ENCODE results near the gene MXI1.
A peak's percentile ranks its signal among the peaks of the same experiment; 100 is the strongest.

Gene MXI1

GRCh38 chr10:110210674-110211464, 3.5 kb downstream of the MXI1 start:
- in situ Hi-C loops (cut with HindIII; ENCODE audit: low pct_ligation_motif_present, low pct_unique_long_range_greater_than_20kb, low sequenced_read_pairs): no loop called here

GRCh38 chr10:110211465-110211843, 4.0 kb downstream of the MXI1 start:
- in situ Hi-C loops (cut with HindIII; ENCODE audit: low pct_ligation_motif_present, low pct_unique_long_range_greater_than_20kb, low sequenced_read_pairs): no loop called here
- DNase-seq: no peak

More at GRCh38 chr10:110210674-110211464, 3.5 kb downstream of the MXI1 start:
- DNase-seq: peak; percentile 99

GRCh38 chr10:110212119-110213006, 5.0 kb downstream of the MXI1 start:
- in situ Hi-C loops (cut with HindIII; ENCODE audit: low pct_ligation_motif_present, low pct_unique_long_range_greater_than_20kb, low sequenced_read_pairs): no loop called here
- no peak for DNase-seq

- DNase-seq: no peak
- in situ Hi-C loops (cut with HindIII; ENCODE audit: low pct_ligation_motif_present, low pct_unique_long_range_greater_than_20kb, low sequenced_read_pairs): no loop called here
These were observed 7.0 kb downstream of the MXI1 start for GRCh38 chr10:110214371-110214826.

- DNase-seq: no peak
- in situ Hi-C loops (cut with HindIII; ENCODE audit: low pct_ligation_motif_present, low pct_unique_long_range_greater_than_20kb, low sequenced_read_pairs): no loop called here
These were observed 8.1 kb downstream of the MXI1 start for GRCh38 chr10:110215286-110216170.

- in situ Hi-C loops (cut with HindIII; ENCODE audit: low pct_ligation_motif_present, low pct_unique_long_range_greater_than_20kb, low sequenced_read_pairs): no loop called here
- peak; percentile 14 for DNase-seq
These were observed 8.8 kb downstream of the MXI1 start for GRCh38 chr10:110216240-110216639.

- no peak for DNase-seq
- in situ Hi-C loops (cut with HindIII; ENCODE audit: low pct_ligation_motif_present, low pct_unique_long_range_greater_than_20kb, low sequenced_read_pairs): no loop called here
These were observed 9.7 kb downstream of the MXI1 start for GRCh38 chr10:110216942-110217661.

- in situ Hi-C loops (cut with HindIII; ENCODE audit: low pct_ligation_motif_present, low pct_unique_long_range_greater_than_20kb, low sequenced_read_pairs): no loop called here
- DNase-seq: no peak
These were observed 10.2 kb downstream of the MXI1 start for GRCh38 chr10:110217662-110218008.

- no peak for DNase-seq
- in situ Hi-C loops (cut with HindIII; ENCODE audit: low pct_ligation_motif_present, low pct_unique_long_range_greater_than_20kb, low sequenced_read_pairs): no loop called here
These were observed 11.2 kb downstream of the MXI1 start for GRCh38 chr10:110218632-110219031.

GRCh38 chr10:110219884-110220283, 12.5 kb downstream of the MXI1 start:
- in situ Hi-C loops (cut with HindIII; ENCODE audit: low pct_ligation_motif_present, low pct_unique_long_range_greater_than_20kb, low sequenced_read_pairs): no loop called here
- DNase-seq: no peak

- DNase-seq: no peak
- in situ Hi-C loops (cut with HindIII; ENCODE audit: low pct_ligation_motif_present, low pct_unique_long_range_greater_than_20kb, low sequenced_read_pairs): no loop called here
These were observed 13.0 kb downstream of the MXI1 start for GRCh38 chr10:110220398-110220797.

GRCh38 chr10:110221044-110221720, 13.8 kb downstream of the MXI1 start:
- in situ Hi-C loops (cut with HindIII; ENCODE audit: low pct_ligation_motif_present, low pct_unique_long_range_greater_than_20kb, low sequenced_read_pairs): no loop called here
- DNase-seq: no peak

- DNase-seq: peak; percentile 87
- in situ Hi-C loops (cut with HindIII; ENCODE audit: low pct_ligation_motif_present, low pct_unique_long_range_greater_than_20kb, low sequenced_read_pairs): no loop called here
These were observed 14.4 kb downstream of the MXI1 start for GRCh38 chr10:110221721-110222261.

GRCh38 chr10:110222641-110223297, 15.4 kb downstream of the MXI1 start:
- no peak for DNase-seq
- in situ Hi-C loops (cut with HindIII; ENCODE audit: low pct_ligation_motif_present, low pct_unique_long_range_greater_than_20kb, low sequenced_read_pairs): no loop called here

- in situ Hi-C loops (cut with HindIII; ENCODE audit: low pct_ligation_motif_present, low pct_unique_long_range_greater_than_20kb, low sequenced_read_pairs): no loop called here
- no peak for DNase-seq
These were observed 16.0 kb downstream of the MXI1 start for GRCh38 chr10:110223298-110223925.

GRCh38 chr10:110224992-110225391, 17.6 kb downstream of the MXI1 start:
- DNase-seq: no peak
- in situ Hi-C loops (cut with HindIII; ENCODE audit: low pct_ligation_motif_present, low pct_unique_long_range_greater_than_20kb, low sequenced_read_pairs): no loop called here

- in situ Hi-C loops (cut with HindIII; ENCODE audit: low pct_ligation_motif_present, low pct_unique_long_range_greater_than_20kb, low sequenced_read_pairs): no loop called here
- DNase-seq: no peak
These were observed 18.0 kb downstream of the MXI1 start for GRCh38 chr10:110225441-110225755.

Measured in ACHN (cell line).